Central memory CD8-positive, alpha-beta T cell (primary cell): ENCODE measurements around the gene KIR2DL3.
A peak's percentile ranks its signal among the peaks of the same experiment; 100 is the strongest.
"Not testable (repeated sequence)": the region's sequence is repeated elsewhere in the genome, so short reads cannot be mapped to it uniquely, and the experiment has no call there.

ENCODE experiments used
- ATAC-seq: fragments of 150-1000 bp; cut with Tn5 transposase; replicated peaks from 2 replicates; pipeline ENCODE4 v1.10.0; 2022; ENCODE audit warnings: mild to moderate bottlenecking, moderate FRiP score, moderate number of reproducible peaks; ENCODE audit not compliant: poor library complexity, severe bottlenecking; ENCODE audit errors: extremely low read depth
- DNase-seq, 2 donors: peaks; one replicate each; pipeline ENCODE4 v3.0.0; 2021; ENCODE audit warnings: low spot score in 2 of 2
- H3K27ac Mint-ChIP-seq: one replicate; pipeline ENCODE4 v1.8.0; 2022; ENCODE audit warnings: low read depth, mild to moderate bottlenecking, moderate library complexity, mixed read lengths
- H3K27me3 Mint-ChIP-seq: one replicate; pipeline ENCODE4 v1.8.0; 2022; ENCODE audit warnings: mixed read lengths
- H3K36me3 Mint-ChIP-seq: one replicate; pipeline ENCODE4 v1.8.0; 2022; ENCODE audit warnings: mild to moderate bottlenecking, moderate library complexity, mixed read lengths; ENCODE audit not compliant: insufficient read depth
- H3K4me1 Mint-ChIP-seq: one replicate; pipeline ENCODE4 v1.8.0; 2022; ENCODE audit warnings: mixed read lengths
- H3K4me3 Mint-ChIP-seq: one replicate; pipeline ENCODE4 v1.8.0; 2022; ENCODE audit warnings: mild to moderate bottlenecking, moderate library complexity, mixed read lengths
- H3K9me3 Mint-ChIP-seq: one replicate; pipeline ENCODE4 v1.8.0; 2022; ENCODE audit warnings: mixed read lengths

Gene KIR2DL3

GRCh38 chr19:54738306-54738705, at the start of gene KIR2DL3:
KIR2DL3 (plus strand) TSS chr19:54738513; CDS start chr19:54738546, 33 bp downstream.
- H3K4me1 Mint-ChIP-seq, H3K9me3 Mint-ChIP-seq, DNase-seq, ATAC-seq, H3K36me3 Mint-ChIP-seq: not testable (repeated sequence)
- H3K27ac Mint-ChIP-seq = peak within 1 kb of the TSS; percentile 33
- peak within 1 kb of the TSS; percentile 14 for H3K4me3 Mint-ChIP-seq
- peaks cover 35% of the 10 kb centered on the region for H3K27me3 Mint-ChIP-seq

- no peaks in the 10 kb centered on the region for H3K36me3 Mint-ChIP-seq
- no peak overlapping the region for H3K27ac Mint-ChIP-seq
- no peak for ATAC-seq
- H3K27me3 Mint-ChIP-seq = peaks cover 78% of the 10 kb centered on the region
- peaks cover 11% of the 10 kb centered on the region for H3K4me1 Mint-ChIP-seq
- H3K9me3 Mint-ChIP-seq = peaks cover 9% of the 10 kb centered on the region
- no peak for DNase-seq
- H3K4me3 Mint-ChIP-seq = no peak overlapping the region
Observed at GRCh38 chr19:54691582-54692297, 46.6 kb upstream of the KIR2DL3 start.

- DNase-seq (no peak), ATAC-seq (no peak)
- no peak overlapping the region for H3K4me3 Mint-ChIP-seq
- H3K36me3 Mint-ChIP-seq = no peaks in the 10 kb centered on the region
- no peak overlapping the region for H3K27ac Mint-ChIP-seq
- H3K27me3 Mint-ChIP-seq = peaks cover 74% of the 10 kb centered on the region
- peaks cover 11% of the 10 kb centered on the region for H3K4me1 Mint-ChIP-seq
- peaks cover 9% of the 10 kb centered on the region for H3K9me3 Mint-ChIP-seq
Observed at GRCh38 chr19:54692298-54692615, 46.1 kb upstream of the KIR2DL3 start.

GRCh38 chr19:54694648-54695047, 43.7 kb upstream of the KIR2DL3 start:
- Mint-ChIP-seq H3K27ac (no peak overlapping the region), H3K36me3 (no peaks in the 10 kb centered on the region), H3K4me3 (no peak overlapping the region), H3K27me3 (peaks cover 70% of the 10 kb centered on the region), H3K4me1 (peaks cover 11% of the 10 kb centered on the region), H3K9me3 (peaks cover 9% of the 10 kb centered on the region)
- DNase-seq = no peak
- no peak for ATAC-seq

GRCh38 chr19:54696117-54696548, 42.2 kb upstream of the KIR2DL3 start:
- DNase-seq (no peak), ATAC-seq (no peak)
- H3K36me3 Mint-ChIP-seq = no peaks in the 10 kb centered on the region
- H3K4me3 Mint-ChIP-seq = peak overlapping the region; percentile 8
- peaks cover 80% of the 10 kb centered on the region for H3K27me3 Mint-ChIP-seq
- H3K27ac Mint-ChIP-seq = no peak overlapping the region
- H3K4me1 Mint-ChIP-seq = peaks cover 11% of the 10 kb centered on the region
- peaks cover 9% of the 10 kb centered on the region for H3K9me3 Mint-ChIP-seq

GRCh38 chr19:54696766-54697165, 41.5 kb upstream of the KIR2DL3 start:
- DNase-seq (no peak), ATAC-seq (no peak)
- H3K36me3 Mint-ChIP-seq = no peaks in the 10 kb centered on the region
- H3K27me3 Mint-ChIP-seq = peaks cover 80% of the 10 kb centered on the region
- no peak overlapping the region for H3K4me3 Mint-ChIP-seq
- H3K27ac Mint-ChIP-seq = no peak overlapping the region
- H3K9me3 Mint-ChIP-seq = peaks cover 9% of the 10 kb centered on the region
- H3K4me1 Mint-ChIP-seq = peaks cover 5% of the 10 kb centered on the region

GRCh38 chr19:54697716-54698115, 40.6 kb upstream of the KIR2DL3 start:
- H3K27ac Mint-ChIP-seq, H3K9me3 Mint-ChIP-seq, ATAC-seq, H3K36me3 Mint-ChIP-seq, DNase-seq, H3K4me1 Mint-ChIP-seq, H3K4me3 Mint-ChIP-seq: not testable (repeated sequence)
- H3K27me3 Mint-ChIP-seq = peaks cover 73% of the 10 kb centered on the region

GRCh38 chr19:54704928-54705327, 33.4 kb upstream of the KIR2DL3 start:
- Mint-ChIP-seq H3K36me3 (no peaks in the 10 kb centered on the region), H3K4me1 (peaks cover 20% of the 10 kb centered on the region), H3K9me3 (no peaks in the 10 kb centered on the region), H3K27ac (no peak overlapping the region), H3K27me3 (peaks cover 21% of the 10 kb centered on the region), H3K4me3 (no peak overlapping the region)
- no peak for DNase-seq
- no peak for ATAC-seq

- H3K4me3 Mint-ChIP-seq = peak overlapping the region; percentile 36
- ATAC-seq = peak; percentile 49
- peaks cover 5% of the 10 kb centered on the region for H3K27me3 Mint-ChIP-seq
- H3K9me3 Mint-ChIP-seq = no peaks in the 10 kb centered on the region
- H3K4me1 Mint-ChIP-seq = peaks cover 27% of the 10 kb centered on the region
- DNase-seq = no peak
- H3K36me3 Mint-ChIP-seq = no peaks in the 10 kb centered on the region
- no peak overlapping the region for H3K27ac Mint-ChIP-seq
Observed at GRCh38 chr19:54707962-54708361, 30.4 kb upstream of the KIR2DL3 start.

- Mint-ChIP-seq H3K27me3 (peaks cover 13% of the 10 kb centered on the region), H3K9me3 (no peaks in the 10 kb centered on the region), H3K4me3 (no peak overlapping the region), H3K36me3 (no peaks in the 10 kb centered on the region), H3K4me1 (peaks cover 27% of the 10 kb centered on the region), H3K27ac (no peak overlapping the region)
- ATAC-seq (no peak), DNase-seq (no peak)
Observed at GRCh38 chr19:54708781-54709180, 29.5 kb upstream of the KIR2DL3 start.

GRCh38 chr19:54709212-54709948, 28.9 kb upstream of the KIR2DL3 start:
- H3K36me3 Mint-ChIP-seq = no peaks in the 10 kb centered on the region
- ATAC-seq (no peak), DNase-seq (no peak)
- no peak overlapping the region for H3K4me3 Mint-ChIP-seq
- no peaks in the 10 kb centered on the region for H3K9me3 Mint-ChIP-seq
- no peak overlapping the region for H3K27ac Mint-ChIP-seq
- peaks cover 27% of the 10 kb centered on the region for H3K4me1 Mint-ChIP-seq
- peaks cover 16% of the 10 kb centered on the region for H3K27me3 Mint-ChIP-seq

GRCh38 chr19:54709956-54710355, 28.4 kb upstream of the KIR2DL3 start:
- H3K36me3 Mint-ChIP-seq, H3K27ac Mint-ChIP-seq, H3K4me3 Mint-ChIP-seq, DNase-seq, ATAC-seq, H3K9me3 Mint-ChIP-seq: not testable (repeated sequence)
- Mint-ChIP-seq H3K27me3 (peaks cover 16% of the 10 kb centered on the region), H3K4me1 (peaks cover 27% of the 10 kb centered on the region)

GRCh38 chr19:54724142-54724541, 14.2 kb upstream of the KIR2DL3 start, which contains the start of gene KIR3DL3:
KIR3DL3 (plus strand) TSS chr19:54724442; CDS start chr19:54724497, 55 bp downstream.
- peaks cover 16% of the 10 kb centered on the region for H3K9me3 Mint-ChIP-seq
- no peak within 1 kb of the TSS for H3K27ac Mint-ChIP-seq
- ATAC-seq = no peak
- DNase-seq = no peak
- peaks cover 44% of the 10 kb centered on the region for H3K27me3 Mint-ChIP-seq
- no peaks in the 10 kb centered on the region for H3K36me3 Mint-ChIP-seq
- H3K4me1 Mint-ChIP-seq = no peaks in the 10 kb centered on the region
- H3K4me3 Mint-ChIP-seq = no peak within 1 kb of the TSS
